Endothelial cell of umbilical vein (primary cell): Measurements from ENCODE around the gene CROCC2. TPM values are rescaled to one million over a fixed set of nuclear protein-coding genes. Genes with fewer than 3 reads are reported as not detected.

Source experiments
- BruUV-seq: library from RNA; stranded (reverse); fragments of 400-500 nt; replicated peaks from 2 replicates; lab custom pipeline; 2021; lab: Mats Ljungman, UMichigan
- CTCF ChIA-PET: fragments of 300-600, 350-600 bp; sonication (Branson Sonifier 250); formaldehyde crosslinking; loops from one replicate; lab custom pipeline; 2021; ENCODE audit warnings: antibody characterized with exemption, inconsistent platforms; lab: Charles Lee
- POLR2A ChIA-PET: fragments of 300-600, 350-600 bp; sonication (Branson Sonifier 250); formaldehyde crosslinking; loops from one replicate; lab custom pipeline; 2021; ENCODE audit warnings: antibody characterized with exemption, inconsistent platforms; lab: Charles Lee
- DNase-seq: peaks from one replicate; pipeline ENCODE4 v3.0.0-alpha.2; 2011; ENCODE audit warnings: low read depth, low spot score
- FAIRE-seq: peaks from 2 replicates; lab custom pipeline; 2011; peaks lifted over from hg19 to GRCh38; lab: Jason Lieb, UNC
- H2AFZ ChIP-seq: 2 replicates; pipeline ENCODE4 v1.6.0; 2012; ENCODE audit warnings: low read depth, low read length, control low read depth, inconsistent platforms
- H3K27ac ChIP-seq: 2 replicates; pipeline ENCODE4 v1.5.1; 2011; ENCODE audit warnings: low read depth, mild to moderate bottlenecking, control low read depth, low read length, moderate library complexity; ENCODE audit not compliant: insufficient read depth
- H3K27me3 ChIP-seq, 2 experiments: 2 replicates each; pipeline versions ENCODE4 v1.6.0 to v1.6.1; 2011; ENCODE audit warnings: low read length in 2 of 2, mixed read lengths in 1 of 2; ENCODE audit not compliant: control insufficient read depth in 2 of 2, insufficient read depth in 2 of 2
- H3K36me3 ChIP-seq, 2 experiments: 2 replicates in 1 of 2; 3 replicates in 1 of 2; pipeline ENCODE4 v1.5.1; 2011; ENCODE audit warnings: low read length in 2 of 2, mild to moderate bottlenecking in 1 of 2, moderate library complexity in 1 of 2; ENCODE audit not compliant: control insufficient read depth in 2 of 2, insufficient read depth in 2 of 2; ENCODE audit errors: extremely low read depth in 1 of 2
- H3K4me1 ChIP-seq: 3 replicates; pipeline ENCODE4 v1.5.1; 2011; ENCODE audit warnings: mild to moderate bottlenecking, low read length; ENCODE audit not compliant: control insufficient read depth, insufficient read depth; ENCODE audit errors: extremely low read depth
- H3K4me2 ChIP-seq: 2 replicates; pipeline ENCODE4 v1.6.1; 2011; ENCODE audit warnings: low read length, control low read depth, mixed read lengths; ENCODE audit not compliant: insufficient read depth
- H3K4me3 ChIP-seq, 3 experiments: fragments of 200-600 bp in 1 of 3; sonication (generic), shearing (Covaris generic) in 1 of 3; replicated peaks in 1 of 3; 2 replicates each; pipeline ENCODE4 v1.5.1; 2011 to 2016; ENCODE audit warnings: control low read depth in 3 of 3, low read length in 3 of 3, mild to moderate bottlenecking in 2 of 3, inconsistent platforms in 1 of 3, low read depth in 1 of 3, moderate library complexity in 1 of 3; ENCODE audit not compliant: insufficient read depth in 1 of 3
- H3K79me2 ChIP-seq: 2 replicates; pipeline ENCODE4 v1.6.0; 2012; ENCODE audit warnings: low read length, inconsistent platforms; ENCODE audit not compliant: control insufficient read depth, insufficient read depth
- H3K9ac ChIP-seq: replicated peaks from 2 replicates; pipeline ENCODE3; 2011; ENCODE audit warnings: low read length, control low read depth; ENCODE audit not compliant: insufficient read depth; ENCODE audit errors: extremely low read depth
- H3K9me1 ChIP-seq: replicated peaks from 3 replicates; pipeline ENCODE4 v1.6.0; 2011; ENCODE audit warnings: mild to moderate bottlenecking, low read length; ENCODE audit not compliant: control insufficient read depth, insufficient read depth; ENCODE audit errors: extremely low read depth
- H3K9me3 ChIP-seq: replicated peaks from 2 replicates; pipeline ENCODE4 v1.5.1; 2012; ENCODE audit warnings: low read length, inconsistent platforms; ENCODE audit not compliant: control insufficient read depth, insufficient read depth
- H4K20me1 ChIP-seq: replicated peaks from 2 replicates; pipeline ENCODE3; 2011; ENCODE audit warnings: mild to moderate bottlenecking, low read length; ENCODE audit not compliant: control insufficient read depth, insufficient read depth; ENCODE audit errors: extremely low read depth
- EZH2 ChIP-seq: IDR thresholded peaks from 2 replicates; pipeline ENCODE4 v1.6.1; 2012; ENCODE audit warnings: borderline replicate concordance, low read depth, mild to moderate bottlenecking, moderate library complexity, low read length, inconsistent platforms; ENCODE audit not compliant: severe bottlenecking
- FOS ChIP-seq: IDR thresholded peaks from 2 replicates; pipeline ENCODE4 v1.6.1; 2011; ENCODE audit warnings: mild to moderate bottlenecking, low read length, moderate library complexity, borderline replicate concordance; ENCODE audit not compliant: insufficient read depth
- GATA2 ChIP-seq: IDR thresholded peaks from 2 replicates; pipeline ENCODE4 v1.7.0; 2011; ENCODE audit warnings: low read depth, mild to moderate bottlenecking, moderate library complexity, mixed read lengths, low read length; ENCODE audit not compliant: insufficient read length, insufficient read depth
- JUN ChIP-seq: IDR thresholded peaks from 2 replicates; pipeline ENCODE4 v1.6.1; 2011; ENCODE audit warnings: borderline replicate concordance, low read depth; ENCODE audit not compliant: insufficient read length, insufficient read depth
- MAX ChIP-seq: IDR thresholded peaks from 2 replicates; pipeline ENCODE4 v1.6.1; 2011; ENCODE audit not compliant: insufficient read depth, insufficient read length
- MYC ChIP-seq: IDR thresholded peaks from one replicate; pipeline ENCODE4 v1.6.1; 2011; ENCODE audit warnings: mild to moderate bottlenecking, low read depth, low read length
- POLR2A ChIP-seq: IDR thresholded peaks from 2 replicates; pipeline ENCODE4 v1.6.1; 2012; ENCODE audit warnings: low read depth, mild to moderate bottlenecking, control low read depth, low read length
- POLR2AphosphoS5 ChIP-seq: IDR thresholded peaks from 2 replicates; pipeline ENCODE4 v1.6.1; 2012; ENCODE audit warnings: low read depth, mild to moderate bottlenecking, control low read depth, low read length, moderate library complexity; ENCODE audit not compliant: insufficient read depth
- dilution Hi-C: fragments of 300-500 bp; cut with MboI; formaldehyde crosslinking; loops from one replicate; pipeline ENCODE4 v1.15.0; 2019; ENCODE audit warnings: low sequenced_read_pairs; ENCODE audit not compliant: extremely low pct_ligation_motif_present
- intact Hi-C: fragments of 100-400 bp; cut with micrococcal nuclease; formaldehyde crosslinking; loops from one replicate; pipeline ENCODE4 v1.10.0; 2022
- polyA plus RNA-seq, 4 experiments: library from polyadenylated mRNA; depleted of rRNA in 3 of 4; stranded (reverse) in 3 of 4; unstranded in 1 of 4; fragments of >200 nt; gene quantifications; 2 replicates each; pipeline versions ENCODE4 v1.2.1 to v1.2.3, GENCODE V29; 2011 to 2012; ENCODE audit warnings: missing spikeins in 1 of 4
- total RNA-seq: library from RNA; stranded (reverse); gene quantifications from 2 replicates; pipeline ENCODE4 v1.2.3, GENCODE V29; 2021
- TF ChIP-seq, protein P1 (sequence below), 2 donors: IDR thresholded peaks; 1 replicate in 1 of 2; 2 replicates in 1 of 2; pipeline ENCODE4 v1.5.1; 2011; ENCODE audit warnings: low read length in 2 of 2, mild to moderate bottlenecking in 2 of 2, moderate library complexity in 2 of 2, control low read depth in 1 of 2, inconsistent platforms in 1 of 2, low read depth in 1 of 2; ENCODE audit not compliant: insufficient read depth in 1 of 2; ENCODE audit errors: extremely low read depth in 1 of 2

CROCC2 gene
- total and polyA plus RNA-seq, 2 donors (not counting 3 experiments of a cell fraction or from before 2014, with no cell fraction given) = not detected

DNA sequence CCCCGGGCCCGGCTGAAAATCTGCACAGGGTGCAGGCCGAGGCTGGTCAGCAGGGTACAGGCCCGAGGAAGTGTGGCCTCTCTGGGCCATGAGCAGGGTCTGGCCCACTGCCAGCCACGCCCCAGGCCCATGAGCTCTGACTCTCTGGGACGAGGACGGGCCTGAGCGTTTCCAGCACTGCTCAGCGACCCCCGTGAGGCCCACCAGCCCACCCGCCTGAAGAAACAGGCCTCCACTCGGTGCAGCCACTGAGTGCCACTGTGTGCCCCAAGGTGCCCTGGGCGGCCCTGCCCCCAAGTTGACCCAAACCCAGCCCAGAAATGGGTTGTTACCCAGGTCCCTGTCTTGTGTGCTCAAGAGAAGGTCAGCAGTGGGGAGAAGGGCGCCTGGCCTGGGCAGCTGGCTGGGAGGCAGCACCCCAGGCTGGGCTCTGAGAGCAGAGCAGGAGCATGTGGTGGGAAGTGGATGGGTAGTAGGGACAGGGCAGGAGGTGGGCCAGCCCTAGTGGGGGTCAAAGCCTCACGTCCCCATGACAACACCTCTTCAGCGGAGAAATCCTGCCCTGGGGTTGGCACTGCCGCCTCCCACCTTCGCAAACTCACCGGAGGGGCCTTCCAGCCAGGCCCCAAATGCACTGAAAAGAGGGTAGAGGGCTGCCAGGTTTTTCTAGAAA is 90.2 kb downstream of the CROCC2 start:
- H3K9me1 ChIP-seq = no peaks in the 10 kb centered on the region
- H3K4me2 ChIP-seq = no peak overlapping the region
- no peaks in the 10 kb centered on the region for H3K27me3 ChIP-seq
- H3K9ac ChIP-seq = no peak overlapping the region
- dilution Hi-C loops = no loop called here
- no peaks in the 10 kb centered on the region for H3K36me3 ChIP-seq
- ChIA-PET CTCF (interaction anchor here (1.3 to 1.9 kb wide), 2 partner anchors 14 kb away, joined by 3 to 5 read pairs; no protein-coding TSS in a partner anchor), POLR2A (no interaction called here)
- no peaks in the 10 kb centered on the region for H3K9me3 ChIP-seq
- H2AFZ ChIP-seq = no peak overlapping the region
- FAIRE-seq = no peak
- H3K27ac ChIP-seq = no peak overlapping the region
- intact Hi-C loops = loop anchor here (5.0 to 10.0 kb wide), 3 partner anchors 219 to 641 kb away; partner anchors contain the start of genes ATG4B, DUSP28, RNPEPL1 and THAP4
- H3K4me3 ChIP-seq = no peak overlapping the region
- BruUV-seq = no TSS peak
- peaks cover 4% of the 10 kb centered on the region for H3K79me2 ChIP-seq
- TF ChIP-seq JUN (no peak), POLR2A (no peak), GATA2 (no peak), EZH2 (no peak), POLR2AphosphoS5 (no peak), FOS (no peak), MYC (no peak), MAX (no peak)
- TF ChIP-seq, protein P1, sequence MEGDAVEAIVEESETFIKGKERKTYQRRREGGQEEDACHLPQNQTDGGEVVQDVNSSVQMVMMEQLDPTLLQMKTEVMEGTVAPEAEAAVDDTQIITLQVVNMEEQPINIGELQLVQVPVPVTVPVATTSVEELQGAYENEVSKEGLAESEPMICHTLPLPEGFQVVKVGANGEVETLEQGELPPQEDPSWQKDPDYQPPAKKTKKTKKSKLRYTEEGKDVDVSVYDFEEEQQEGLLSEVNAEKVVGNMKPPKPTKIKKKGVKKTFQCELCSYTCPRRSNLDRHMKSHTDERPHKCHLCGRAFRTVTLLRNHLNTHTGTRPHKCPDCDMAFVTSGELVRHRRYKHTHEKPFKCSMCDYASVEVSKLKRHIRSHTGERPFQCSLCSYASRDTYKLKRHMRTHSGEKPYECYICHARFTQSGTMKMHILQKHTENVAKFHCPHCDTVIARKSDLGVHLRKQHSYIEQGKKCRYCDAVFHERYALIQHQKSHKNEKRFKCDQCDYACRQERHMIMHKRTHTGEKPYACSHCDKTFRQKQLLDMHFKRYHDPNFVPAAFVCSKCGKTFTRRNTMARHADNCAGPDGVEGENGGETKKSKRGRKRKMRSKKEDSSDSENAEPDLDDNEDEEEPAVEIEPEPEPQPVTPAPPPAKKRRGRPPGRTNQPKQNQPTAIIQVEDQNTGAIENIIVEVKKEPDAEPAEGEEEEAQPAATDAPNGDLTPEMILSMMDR (IDR thresholded peaks at IDR 0.05; ENCODE audit: extremely low read depth in 1 of 2, insufficient read depth in 1 of 2, low read depth in 1 of 2, low read length in 2 of 2) = no peak
- peaks cover 22% of the 10 kb centered on the region for H3K4me1 ChIP-seq
- no peaks in the 10 kb centered on the region for H4K20me1 ChIP-seq
- no peak for DNase-seq
